ENCODE measurements around the gene RFX1. TPM values are rescaled to one million over a fixed set of nuclear protein-coding genes. Genes with fewer than 3 reads are reported as not detected.
"Not testable (repeated sequence)": the region's sequence is repeated elsewhere in the genome, so short reads cannot be mapped to it uniquely, and the experiment has no call there.

The RFX1 gene
- total RNA-seq, 4 donors from 2014 or later, result 4.5 to 9.2 (median 6.1) TPM

DNA sequence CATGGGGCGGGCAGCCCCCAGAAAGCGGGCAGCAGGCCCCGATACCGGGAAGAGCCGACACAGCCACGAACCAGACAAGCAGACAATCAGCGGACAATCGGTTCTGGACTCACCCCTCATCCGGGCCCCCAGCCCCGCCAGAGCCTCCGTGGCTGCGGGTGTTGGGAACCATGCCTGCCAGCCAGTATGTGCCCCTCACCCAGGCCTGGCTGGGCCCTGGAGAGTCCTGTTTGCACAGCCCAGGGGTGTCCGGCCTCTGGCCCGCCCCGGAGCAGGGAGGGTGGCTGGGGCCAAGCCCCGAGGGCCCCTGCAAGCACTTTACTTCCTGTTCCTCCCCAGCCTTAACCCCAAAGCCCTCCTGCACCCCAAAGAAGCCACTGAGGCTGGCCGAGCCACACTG lies 75.7 kb downstream of the RFX1 start:
- WGBS, 2 donors, result 93 to 94% methylated on average over 9 to 12 of the region's 17 CpGs
- TF ChIP-seq POLR2A (IDR thresholded peaks at IDR 0.05) (no peak), CTCF (IDR thresholded peaks at IDR 0.05) (no peak)
- no peak for DNase-seq (ENCODE audit: low spot score in 2 of 2)
- no peak overlapping the region for H3K4me3 ChIP-seq (ENCODE audit: low read depth, poor library complexity, severe bottlenecking)
- intact Hi-C loops (cut with DNase I; ENCODE audit: low total_unique reads), result no loop called here

DNA sequence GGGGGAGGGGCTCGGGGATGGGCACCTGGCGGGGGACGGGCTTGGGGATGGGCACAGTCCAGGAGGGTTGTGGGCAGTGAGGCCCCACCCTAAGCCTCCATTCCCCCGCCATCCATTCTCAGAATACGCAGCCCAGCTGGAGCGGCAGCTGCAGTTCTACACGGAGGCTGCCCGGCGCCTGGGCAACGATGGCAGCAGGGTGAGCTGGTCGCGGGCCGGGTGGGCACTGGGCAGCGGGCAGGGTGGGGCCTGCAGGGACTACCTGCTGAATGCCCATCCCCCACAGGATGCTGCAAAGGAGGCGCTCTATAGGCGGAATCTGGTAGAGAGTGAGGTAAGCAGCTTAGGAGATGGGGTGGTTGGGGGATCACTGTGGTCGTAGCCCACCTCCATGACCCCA lies 76.2 kb downstream of the RFX1 start:
- DNase-seq (ENCODE audit: low spot score in 2 of 2), result no peak
- WGBS, 2 donors, result 85 to 92% methylated on average over 7 to 14 of the region's 17 CpGs
- TF ChIP-seq POLR2A (IDR thresholded peaks at IDR 0.05) (no peak), CTCF (IDR thresholded peaks at IDR 0.05) (no peak)
- intact Hi-C loops (cut with DNase I; ENCODE audit: low total_unique reads), result no loop called here
- H3K4me3 ChIP-seq (ENCODE audit: low read depth, poor library complexity, severe bottlenecking), result no peak overlapping the region

DNA sequence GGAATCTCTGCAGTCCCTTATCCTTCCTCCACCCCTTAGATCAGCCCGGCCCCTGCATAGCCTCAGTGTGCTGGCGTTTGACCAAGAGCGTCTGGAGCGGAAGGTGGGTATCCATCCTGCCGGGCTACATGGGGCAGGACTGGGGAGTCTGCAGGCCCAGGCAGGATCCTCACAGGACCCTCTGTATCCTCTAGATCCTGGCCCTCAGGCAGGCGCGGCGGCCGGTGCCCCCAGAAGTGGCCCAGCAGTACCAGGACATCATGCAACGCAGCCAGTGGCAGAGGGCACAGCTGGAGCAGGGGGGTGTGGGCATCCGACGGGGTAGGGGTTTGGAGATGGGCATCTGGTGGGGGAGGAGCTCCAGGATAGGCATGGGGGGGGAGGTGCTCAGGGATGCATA lies 76.8 kb downstream of the RFX1 start:
- intact Hi-C loops (cut with DNase I; ENCODE audit: low total_unique reads), result no loop called here
- no peak for DNase-seq (ENCODE audit: low spot score in 2 of 2)
- 80% methylated on average over 5 to 10 of the region's 12 CpGs for WGBS, 2 donors

GRCh38 chr19:13926715-13927114 lies 79.4 kb downstream of the RFX1 start:
- TF ChIP-seq CTCF (IDR thresholded peaks at IDR 0.05) (no peak), POLR2A (IDR thresholded peaks at IDR 0.05) (no peak)
- no peak for DNase-seq (ENCODE audit: low spot score in 2 of 2)
- intact Hi-C loops (cut with DNase I; ENCODE audit: low total_unique reads), result no loop called here
- WGBS, 2 donors, result 83 to 88% methylated on average over 6 to 8 of the region's 8 CpGs
- H3K4me3 ChIP-seq (ENCODE audit: low read depth, poor library complexity, severe bottlenecking), result no peak overlapping the region

More for the DNA sequence above, 76.8 kb downstream of the RFX1 start:
- no peak for TF ChIP-seq CTCF (IDR thresholded peaks at IDR 0.05)
- no peak for TF ChIP-seq POLR2A (IDR thresholded peaks at IDR 0.05)
- H3K4me3 ChIP-seq (ENCODE audit: low read depth, poor library complexity, severe bottlenecking), result no peak overlapping the region

DNA sequence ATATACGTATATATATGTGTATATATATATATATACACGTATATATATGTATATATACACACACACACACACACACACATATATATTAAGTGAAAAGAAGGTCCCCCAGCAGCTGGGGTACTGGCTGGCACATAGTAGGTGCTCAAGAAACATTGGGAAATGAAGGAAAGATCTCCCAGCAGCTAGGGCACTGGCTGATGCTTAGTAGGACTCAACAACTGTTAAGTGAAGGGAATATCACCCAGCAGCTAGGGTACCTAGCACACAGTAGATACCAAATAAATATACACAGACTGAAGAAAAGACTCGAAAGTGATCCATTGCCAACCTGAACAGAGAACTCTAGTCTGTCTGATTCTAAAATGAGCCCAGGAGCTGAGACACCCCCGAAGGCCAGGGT lies 80.1 kb downstream of the RFX1 start:
- H3K4me3 ChIP-seq (ENCODE audit: low read depth, poor library complexity, severe bottlenecking), result no peak overlapping the region
- intact Hi-C loops (cut with DNase I; ENCODE audit: low total_unique reads), result no loop called here
- no peak for DNase-seq (ENCODE audit: low spot score in 2 of 2)
- 73 to 83% methylated on average over 4 of the region's 4 CpGs for WGBS, 2 donors
- no peak for TF ChIP-seq CTCF (IDR thresholded peaks at IDR 0.05)
- TF ChIP-seq POLR2A (IDR thresholded peaks at IDR 0.05), result no peak

- DNase-seq (ENCODE audit: low spot score in 2 of 2), result no peak
- intact Hi-C loops (cut with DNase I; ENCODE audit: low total_unique reads), result no loop called here
- 94 to 95% methylated on average over 28 of the region's 28 CpGs for WGBS, 2 donors
- H3K4me3 ChIP-seq (ENCODE audit: low read depth, poor library complexity, severe bottlenecking), result no peak overlapping the region
- TF ChIP-seq CTCF (IDR thresholded peaks at IDR 0.05) (no peak), POLR2A (IDR thresholded peaks at IDR 0.05) (no peak)
These were observed 82.7 kb downstream of the RFX1 start for GRCh38 chr19:13923194-13923987.

DNA sequence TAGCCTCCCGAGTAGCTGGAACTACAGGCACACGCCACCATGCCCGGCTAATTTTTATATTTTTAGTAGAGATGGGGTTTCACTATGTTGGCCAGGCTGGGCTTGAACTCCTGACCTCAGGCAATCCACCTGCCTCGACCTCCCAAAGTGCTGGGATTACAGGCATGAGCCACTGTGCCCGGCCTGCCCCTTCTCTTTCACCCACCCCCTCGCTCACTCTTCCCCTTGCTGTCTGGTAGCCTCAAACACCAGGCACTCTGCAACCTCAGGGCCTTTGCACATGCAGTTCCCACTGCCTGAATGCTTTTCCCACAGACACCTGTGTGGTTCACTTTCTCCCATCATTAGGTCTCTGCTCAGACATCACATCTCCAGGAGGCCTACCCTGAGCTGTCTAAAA lies 84.0 kb downstream of the RFX1 start:
- intact Hi-C loops (cut with DNase I; ENCODE audit: low total_unique reads), result not testable (repeated sequence)

More for the DNA sequence above, 84.0 kb downstream of the RFX1 start:
- DNase-seq (ENCODE audit: low spot score in 2 of 2); H3K4me3 ChIP-seq (ENCODE audit: low read depth, poor library complexity, severe bottlenecking): not testable (repeated sequence)
- WGBS, 2 donors, result 96 to 100% methylated on average over 6 of the region's 6 CpGs

Data from lower leg skin (tissue), 4 donors.